IPS-11a (cell line): ENCODE measurements around the gene TTI1.

Experiments
- H3K4me3 ChIP-seq: one replicate; pipeline ENCODE4 v1.5.1; 2013; ENCODE audit warnings: low read depth, low read length, control low read depth

Gene TTI1

DNA sequence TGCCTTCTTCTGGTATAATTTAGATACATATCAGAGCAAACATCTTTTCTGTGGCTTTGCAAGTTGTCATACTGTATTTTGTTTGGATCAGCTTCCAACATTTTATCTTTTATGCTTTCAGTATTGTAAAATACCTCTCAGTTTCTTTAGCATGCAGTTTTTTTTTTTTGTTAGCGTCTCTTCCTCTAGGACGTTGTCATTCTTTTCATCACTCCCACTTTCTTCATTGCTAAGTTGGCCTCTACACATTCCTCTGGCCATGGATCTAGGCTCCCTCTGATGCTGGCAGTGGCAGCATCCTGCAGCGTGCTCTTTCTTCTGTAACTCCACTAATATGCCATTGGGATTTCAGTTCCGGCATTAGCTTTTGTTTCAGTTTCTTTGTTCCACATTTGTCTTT lies 22.0 kb upstream of the TTI1 start:
- H3K4me3 ChIP-seq, result no peak overlapping the region

DNA sequence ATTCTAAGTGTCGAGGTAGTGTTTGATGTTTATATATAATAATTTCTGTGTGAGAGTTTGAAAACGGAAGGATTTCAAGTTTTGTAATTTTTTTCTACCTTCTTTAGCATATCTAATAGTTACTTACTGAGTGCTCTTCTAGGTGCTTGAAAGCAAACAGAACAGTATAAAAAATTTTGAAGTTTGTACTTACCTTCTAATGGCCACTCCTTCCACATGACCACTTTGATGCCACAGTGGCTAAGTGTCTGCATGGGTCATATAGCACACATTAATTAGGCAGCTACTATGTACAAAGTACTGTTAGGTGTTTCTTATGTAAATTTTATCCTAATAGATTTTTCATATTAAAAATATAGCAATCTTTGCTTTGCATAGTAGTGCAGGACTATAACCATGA lies 21.4 kb upstream of the TTI1 start:
- no peak overlapping the region for H3K4me3 ChIP-seq

DNA sequence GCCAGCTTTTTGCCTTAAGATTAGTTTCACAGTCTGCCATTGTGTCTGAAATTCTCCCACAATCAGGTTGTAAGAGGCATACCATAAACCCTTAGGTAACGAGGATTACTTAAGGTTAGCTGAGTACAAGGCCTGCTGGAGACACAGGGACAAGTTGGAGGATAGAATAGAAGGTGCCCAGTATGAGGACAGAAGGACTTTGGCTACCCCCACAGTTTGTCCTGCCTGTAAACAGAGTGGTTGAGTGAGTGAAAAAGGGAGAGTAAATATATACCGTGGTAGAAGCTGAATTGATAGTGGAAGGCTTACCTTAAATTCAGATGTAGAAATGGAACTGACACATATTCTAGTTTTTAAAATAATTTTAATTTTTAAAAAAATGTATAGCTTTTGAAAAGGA lies 19.6 kb upstream of the TTI1 start:
- no peak overlapping the region for H3K4me3 ChIP-seq

DNA sequence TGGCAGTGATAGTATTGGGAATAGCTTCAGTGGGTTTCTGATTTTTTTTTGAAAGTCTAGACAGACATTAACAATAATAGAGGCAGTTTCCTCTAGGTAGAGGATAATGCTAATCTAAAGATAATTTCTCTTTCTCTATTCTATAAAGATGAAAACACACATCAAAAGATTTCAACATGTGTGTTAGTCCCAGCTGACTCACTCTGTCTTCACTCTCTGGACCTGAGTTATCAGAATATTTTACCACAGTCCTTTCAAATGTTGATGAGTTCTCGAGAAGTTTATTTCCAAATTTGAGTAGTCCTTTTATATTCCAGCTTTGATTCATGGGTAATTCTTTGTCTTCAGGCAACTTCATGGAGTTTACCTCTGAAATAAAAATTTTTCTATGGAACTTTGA lies 17.4 kb upstream of the TTI1 start:
- no peak overlapping the region for H3K4me3 ChIP-seq

DNA sequence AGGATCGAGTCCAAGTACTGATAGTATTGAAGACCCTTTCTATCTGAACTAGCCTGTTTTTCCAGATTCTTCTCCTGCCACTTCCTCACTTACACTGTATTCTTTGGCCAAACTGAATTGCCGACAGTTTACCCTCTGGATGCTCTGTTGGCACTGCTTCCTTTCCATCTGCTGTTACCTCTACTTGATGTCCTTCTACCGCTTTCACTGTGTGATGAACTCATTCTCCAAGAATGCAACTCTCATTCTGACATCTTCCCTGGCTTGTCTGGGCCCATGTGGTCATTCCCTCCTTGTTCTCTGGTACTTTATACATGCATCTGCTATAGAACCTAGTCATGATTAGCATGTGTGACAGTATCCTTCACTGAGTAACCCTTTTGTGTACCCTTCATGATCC lies 16.5 kb upstream of the TTI1 start:
- no peak overlapping the region for H3K4me3 ChIP-seq

DNA sequence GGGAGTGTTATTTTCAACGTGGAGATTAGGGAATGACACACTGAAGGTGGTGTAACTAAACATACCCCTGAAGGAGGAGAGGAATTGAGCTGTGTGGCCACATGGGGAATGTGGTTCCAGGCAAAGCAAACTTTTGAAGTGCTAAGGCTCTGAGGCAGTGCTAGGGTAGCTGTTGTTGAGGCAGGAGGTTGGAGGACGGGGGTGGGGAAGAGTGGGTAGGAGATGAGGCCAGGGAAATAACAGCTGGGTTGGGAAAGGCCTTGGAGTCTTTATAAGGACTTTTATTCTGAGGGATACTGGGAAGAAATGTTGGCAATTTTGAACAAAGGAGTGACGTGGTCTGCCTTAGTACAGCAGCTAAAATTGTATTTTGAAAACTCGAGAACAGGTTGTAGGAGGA lies 13.3 kb upstream of the TTI1 start:
- no peak overlapping the region for H3K4me3 ChIP-seq

DNA sequence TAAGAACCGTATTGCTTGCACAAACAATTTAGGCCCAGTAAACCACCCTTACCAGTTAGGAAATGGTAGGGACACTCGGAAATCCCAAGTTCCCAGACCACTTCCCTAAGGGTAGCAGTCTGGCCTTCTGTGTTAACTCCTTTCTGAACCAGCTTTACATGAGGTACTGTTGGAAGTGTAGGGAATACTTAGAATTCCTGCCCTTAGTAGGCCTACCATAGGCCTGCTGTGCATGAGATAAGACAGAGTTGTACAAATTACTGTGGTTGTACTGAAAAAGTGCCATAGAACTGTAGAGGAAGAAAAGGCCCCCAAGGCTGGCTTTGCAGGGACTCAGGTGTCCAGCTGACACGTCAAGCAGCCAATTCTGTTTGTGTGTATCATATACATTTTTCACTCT lies 11.4 kb upstream of the TTI1 start:
- no peak overlapping the region for H3K4me3 ChIP-seq

DNA sequence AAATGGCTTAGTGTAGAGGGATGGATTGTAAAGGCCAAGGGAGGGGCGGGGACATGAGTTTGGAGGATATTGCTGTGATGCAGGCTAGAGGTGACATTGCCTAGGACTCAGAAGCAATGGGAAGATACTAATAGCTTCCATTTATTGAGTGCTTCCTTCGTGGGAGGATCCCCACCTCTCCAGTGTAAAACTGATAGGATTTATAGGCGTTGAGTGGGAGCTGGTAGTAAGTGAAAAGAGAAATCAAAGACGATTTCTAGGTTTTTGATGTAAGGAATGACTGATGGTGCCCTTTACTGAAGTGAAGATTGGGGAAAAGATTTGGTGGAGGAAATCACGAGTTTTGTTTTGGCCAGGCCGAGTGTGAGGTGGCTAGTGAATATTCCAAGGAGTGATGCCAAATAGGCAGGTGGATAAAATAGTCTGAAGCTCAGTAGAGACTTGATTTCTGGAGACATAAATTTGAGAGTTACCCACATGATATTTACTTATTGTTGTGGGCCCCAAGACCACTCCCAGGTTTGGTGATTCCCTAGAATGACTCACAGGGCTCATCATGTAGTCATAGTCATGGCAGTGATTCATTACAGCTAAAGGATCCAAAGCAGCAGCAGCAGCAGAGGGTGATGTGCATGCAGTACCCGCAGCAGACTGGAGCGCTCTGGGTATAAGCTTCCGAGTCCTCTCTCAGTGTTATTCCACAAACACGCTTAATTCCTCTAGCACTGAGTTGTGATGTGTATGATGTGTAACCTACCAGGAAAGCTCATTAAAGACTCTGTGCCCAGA lies 10.4 kb upstream of the TTI1 start:
- H3K4me3 ChIP-seq, result no peak overlapping the region

DNA sequence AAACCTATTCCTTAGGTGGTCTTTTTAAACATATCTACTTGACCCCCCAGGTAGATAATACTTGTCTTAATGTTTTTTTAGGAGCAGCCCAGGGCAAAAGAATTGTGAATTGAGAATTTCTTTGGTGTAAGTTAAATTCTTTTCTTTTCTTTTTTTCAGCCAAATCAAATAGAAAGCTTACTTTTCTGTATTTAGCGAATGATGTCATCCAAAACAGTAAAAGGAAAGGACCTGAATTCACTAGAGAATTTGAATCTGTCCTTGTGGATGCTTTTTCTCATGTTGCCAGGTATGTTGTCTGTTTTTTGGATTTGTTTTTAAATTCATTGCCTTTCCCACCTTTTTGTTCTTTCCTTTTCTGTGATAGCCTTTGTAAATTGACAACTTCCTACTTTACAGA lies 7.0 kb upstream of the TTI1 start:
- no peak overlapping the region for H3K4me3 ChIP-seq

DNA sequence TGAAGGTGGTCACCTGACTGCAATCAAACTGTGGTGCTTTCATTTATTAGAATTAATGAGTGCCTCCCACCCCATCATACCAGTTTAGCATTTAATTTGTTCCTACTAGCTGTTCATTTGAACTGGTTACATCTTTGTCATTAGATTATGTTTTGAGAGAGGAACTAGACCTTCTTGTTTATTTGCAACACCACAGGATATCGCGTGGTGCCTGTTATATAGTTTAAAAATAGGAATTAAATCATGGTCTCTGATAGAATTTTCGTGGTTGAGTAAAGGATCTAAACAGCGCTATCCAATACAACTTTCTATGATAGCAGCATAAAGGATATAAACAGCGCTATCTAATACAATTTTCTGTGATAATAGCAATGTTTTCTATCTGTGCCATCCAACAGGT lies 3.1 kb upstream of the TTI1 start:
- H3K4me3 ChIP-seq, result no peak overlapping the region

DNA sequence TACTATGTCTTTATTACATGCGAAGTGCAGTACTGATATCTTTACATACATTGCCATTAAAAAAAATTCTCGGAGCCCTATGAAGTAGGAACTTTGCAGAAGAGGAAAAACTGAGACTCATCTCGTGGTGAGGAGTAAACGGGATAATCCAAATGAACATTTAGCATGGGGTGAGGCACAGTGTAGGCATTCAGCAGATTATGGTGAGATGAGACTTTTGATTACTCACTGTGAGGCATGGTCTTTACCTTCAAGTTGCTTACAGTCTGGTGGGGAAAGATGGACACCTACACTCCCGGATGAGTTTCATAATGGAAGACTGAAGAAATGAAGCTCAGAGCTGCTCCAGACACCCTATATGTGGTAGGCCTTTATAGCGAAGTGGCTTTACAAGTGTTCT lies 1.7 kb upstream of the TTI1 start:
- H3K4me3 ChIP-seq, result peak overlapping the region; percentile 98

DNA sequence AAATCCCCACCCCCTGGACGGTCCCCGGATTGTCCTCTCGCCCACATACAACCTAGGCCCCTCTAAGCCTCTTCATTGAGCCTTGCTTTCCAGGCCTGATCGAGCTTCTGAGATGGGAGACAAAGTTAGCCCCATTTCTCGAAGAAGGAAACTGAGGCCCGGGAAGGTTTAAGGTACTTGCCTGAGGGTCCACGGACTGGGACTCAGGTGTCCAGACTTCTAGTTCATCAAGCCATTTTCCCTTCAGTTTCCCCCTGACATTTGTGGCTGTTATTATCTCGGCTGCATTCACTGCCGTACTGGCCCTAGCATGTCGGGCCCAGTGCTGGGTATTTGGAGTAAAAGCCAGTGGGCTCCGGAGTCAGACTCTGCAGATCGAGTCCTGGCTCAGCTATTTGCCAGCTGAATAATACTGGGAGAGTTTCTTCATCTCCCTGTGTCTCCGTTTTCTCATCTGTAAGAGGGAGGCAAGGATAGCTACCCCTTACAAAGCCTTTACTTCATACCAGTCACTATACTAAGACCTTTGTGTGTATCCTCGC lies 923 bp upstream of the TTI1 start:
- H3K4me3 ChIP-seq, result peak overlapping the region; percentile 98

DNA sequence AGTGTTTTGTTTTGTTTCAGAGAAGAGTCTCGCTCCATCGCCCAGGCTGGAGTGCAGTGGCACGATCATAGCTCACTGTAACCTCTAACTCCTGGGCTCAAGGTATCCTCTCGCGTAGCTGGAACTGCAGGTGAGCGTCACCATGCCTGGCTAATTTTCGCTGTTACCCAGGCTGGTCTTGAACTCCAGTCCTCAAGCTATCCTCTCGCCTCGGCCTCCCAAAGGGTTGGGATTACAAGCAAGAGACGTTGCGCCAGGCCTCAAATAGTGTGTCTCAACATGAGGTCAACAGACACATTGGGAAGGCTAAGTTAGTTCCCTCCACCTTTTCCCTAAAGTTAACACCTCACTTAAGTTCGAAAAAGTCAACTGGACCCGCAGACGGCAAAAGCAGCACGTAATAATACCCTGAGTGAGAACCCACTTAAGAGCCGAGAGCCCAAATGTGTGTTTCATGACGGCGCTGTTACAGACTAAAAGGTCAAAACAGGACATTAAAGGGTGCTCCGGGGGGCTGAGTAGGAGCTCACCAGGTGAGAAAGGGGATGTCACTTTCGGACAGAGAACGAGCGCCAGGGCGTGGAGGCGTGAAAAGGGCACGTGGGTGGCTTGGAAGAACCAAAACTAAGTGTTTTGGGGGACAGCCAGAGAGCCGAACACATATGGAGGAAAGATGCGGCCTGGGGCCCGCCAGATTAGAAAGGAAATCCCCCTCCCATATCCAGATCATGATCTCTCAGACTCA lies 499 bp downstream of the TTI1 start:
- H3K4me3 ChIP-seq, result peak overlapping the region; percentile 98

DNA sequence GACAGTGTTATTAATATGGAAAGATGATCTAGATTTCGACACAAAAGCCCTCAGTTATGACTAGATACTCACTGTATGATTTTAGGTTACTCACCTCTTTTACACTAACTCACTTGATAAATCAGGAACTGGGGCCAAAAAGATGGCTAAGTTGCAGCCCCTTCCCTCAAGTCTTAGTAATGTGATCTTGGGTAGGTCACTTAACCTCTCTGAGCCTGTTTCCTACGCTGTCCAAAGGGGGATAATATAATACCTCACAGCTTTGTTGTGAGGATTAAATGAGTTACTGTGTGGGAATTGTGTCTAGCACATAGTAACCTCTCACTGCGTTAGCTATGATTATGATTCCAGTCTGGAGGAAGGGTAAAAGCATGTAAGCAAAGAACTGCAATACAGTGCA lies 1.3 kb downstream of the TTI1 start:
- no peak overlapping the region for H3K4me3 ChIP-seq

DNA sequence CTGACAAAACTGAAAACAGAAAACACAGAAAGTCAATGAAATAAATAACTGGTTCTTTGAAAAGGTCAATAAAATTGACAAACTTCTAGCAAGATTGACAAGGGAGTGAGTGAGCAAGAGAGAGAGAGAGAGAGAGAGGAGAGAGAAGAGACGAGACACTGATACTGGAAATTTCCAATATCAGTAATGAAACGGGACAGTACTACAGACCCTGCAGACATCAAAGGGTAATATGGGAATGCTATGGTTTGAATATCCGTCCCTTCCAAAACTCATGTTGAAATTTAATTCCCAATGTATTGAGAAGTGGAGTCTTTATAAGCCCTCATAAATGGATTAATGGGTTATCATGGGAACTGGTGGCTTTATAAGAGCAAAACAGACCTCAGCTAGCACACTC lies 3.8 kb downstream of the TTI1 start:
- no peak overlapping the region for H3K4me3 ChIP-seq

DNA sequence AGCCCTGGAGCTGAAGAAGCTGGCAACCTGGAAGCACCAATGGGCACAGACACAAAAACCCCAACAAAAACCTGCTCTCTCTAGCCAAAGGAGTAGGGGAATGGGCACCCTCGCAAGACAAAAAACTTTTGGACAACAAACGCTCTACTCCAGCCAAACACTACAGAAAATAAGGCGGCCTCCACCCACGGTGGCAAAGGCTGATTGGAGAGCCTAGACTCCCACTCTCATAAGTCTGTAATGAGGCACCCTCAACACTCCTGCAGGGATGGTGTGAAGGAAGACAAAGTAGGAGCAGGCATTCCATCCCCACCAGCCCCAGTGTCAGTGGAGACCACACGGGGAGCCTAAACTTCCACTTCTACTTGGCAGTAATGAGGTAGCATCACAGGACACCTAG lies 8.8 kb downstream of the TTI1 start:
- H3K4me3 ChIP-seq, result no peak overlapping the region

DNA sequence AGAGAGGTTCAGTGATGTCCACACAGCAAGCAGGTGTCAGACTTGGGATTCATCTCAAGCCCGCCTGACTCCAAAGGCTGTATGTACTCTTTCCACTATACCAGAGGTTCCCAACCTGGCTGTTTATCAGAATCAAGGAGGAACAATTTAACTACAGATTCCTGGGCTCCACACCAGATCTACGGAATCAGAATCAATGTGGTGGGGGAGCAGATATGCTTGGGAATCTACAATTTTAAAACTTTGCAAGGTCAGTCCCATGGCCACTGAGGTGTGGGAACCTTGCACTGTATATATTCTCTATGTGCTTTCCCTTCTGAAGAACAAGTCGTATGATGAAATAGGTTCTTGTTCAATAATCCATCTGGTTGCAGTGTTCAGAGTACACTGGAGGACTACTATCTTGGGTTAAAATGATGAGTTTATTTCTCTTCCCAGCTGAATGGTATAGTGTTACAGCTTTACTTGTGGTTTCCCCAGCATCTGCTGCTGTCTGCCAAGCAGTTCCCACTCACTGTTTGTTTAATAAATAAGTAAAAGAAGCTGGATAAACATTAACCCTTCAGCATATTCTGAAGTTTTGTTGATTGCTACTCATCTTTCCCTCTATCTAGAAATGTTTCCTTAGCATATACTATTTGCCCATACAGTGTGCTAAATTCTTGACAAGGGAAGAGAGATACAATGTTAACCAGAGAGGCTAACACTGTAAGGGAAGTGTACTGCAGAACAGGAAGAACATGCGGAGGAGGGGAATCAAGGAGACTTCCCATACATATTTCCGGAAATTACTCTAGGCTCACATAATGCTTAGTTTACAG lies 9.9 kb downstream of the TTI1 start:
- no peak overlapping the region for H3K4me3 ChIP-seq

DNA sequence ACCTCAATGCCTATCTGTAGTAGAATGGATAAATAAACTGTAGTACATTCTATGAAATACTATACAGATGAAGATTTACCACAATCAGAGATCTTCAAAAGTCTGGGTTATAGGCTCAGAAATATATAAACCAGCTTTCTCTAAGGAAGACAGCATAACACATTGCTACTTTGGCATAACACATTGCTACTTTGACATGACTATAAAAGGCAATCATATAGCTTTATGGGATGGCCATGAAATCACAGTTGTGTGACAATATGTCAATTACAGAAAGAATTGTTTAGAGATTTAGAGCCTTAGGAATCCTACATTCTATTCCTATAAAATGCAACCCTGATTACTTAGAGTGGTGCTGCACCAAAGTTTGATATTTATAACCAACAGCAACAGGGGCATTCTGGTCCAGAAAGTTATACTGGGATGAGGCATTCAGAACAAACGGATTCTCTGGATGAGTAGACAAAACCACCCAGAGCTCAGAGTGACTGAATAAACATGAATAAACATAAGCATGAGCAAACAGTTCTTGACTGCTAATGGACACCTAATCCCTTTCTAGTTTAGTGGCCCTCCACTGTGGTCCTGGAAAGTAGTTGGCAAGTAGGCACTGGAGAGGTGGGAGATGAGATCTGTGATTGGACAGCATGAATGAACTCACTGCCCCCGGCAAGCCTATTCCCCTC lies 12.0 kb downstream of the TTI1 start:
- H3K4me3 ChIP-seq, result no peak overlapping the region

DNA sequence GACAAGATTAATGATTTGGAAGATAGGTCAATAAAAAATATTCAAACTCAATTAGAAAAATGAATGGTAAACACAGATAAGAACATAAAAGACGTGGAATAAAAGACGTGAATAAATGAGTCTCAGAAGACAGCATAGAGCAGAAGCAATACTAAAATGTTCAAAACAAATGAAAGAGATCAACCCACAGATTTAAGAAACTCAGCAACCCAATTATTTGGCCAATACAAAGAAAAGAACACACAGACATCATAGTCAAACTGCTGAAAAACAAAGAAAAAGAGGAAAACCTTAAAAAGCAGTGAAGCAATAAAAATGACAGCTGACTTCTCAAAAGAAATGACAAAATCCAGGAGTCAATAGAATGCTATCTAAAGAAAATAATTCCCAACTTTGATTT lies 14.9 kb downstream of the TTI1 start:
- no peak overlapping the region for H3K4me3 ChIP-seq

DNA sequence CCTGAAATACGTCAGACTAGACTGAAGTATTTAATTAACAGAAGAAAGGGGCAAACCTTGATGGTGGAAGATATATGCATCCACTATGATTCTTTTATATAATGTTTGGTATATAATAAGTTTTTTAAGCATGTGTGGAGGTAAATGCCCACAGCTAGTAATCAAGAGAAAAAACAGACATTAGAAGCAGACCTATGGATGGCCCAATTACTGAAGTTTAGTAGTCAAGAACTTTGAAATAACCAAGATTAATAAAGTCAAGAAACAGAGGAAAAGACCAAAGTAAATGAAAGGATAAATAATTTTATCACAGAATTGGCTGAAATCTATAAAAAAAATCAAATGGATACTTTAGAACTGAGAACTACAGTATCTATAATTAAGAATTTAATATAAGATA lies 15.3 kb downstream of the TTI1 start:
- no peak overlapping the region for H3K4me3 ChIP-seq

DNA sequence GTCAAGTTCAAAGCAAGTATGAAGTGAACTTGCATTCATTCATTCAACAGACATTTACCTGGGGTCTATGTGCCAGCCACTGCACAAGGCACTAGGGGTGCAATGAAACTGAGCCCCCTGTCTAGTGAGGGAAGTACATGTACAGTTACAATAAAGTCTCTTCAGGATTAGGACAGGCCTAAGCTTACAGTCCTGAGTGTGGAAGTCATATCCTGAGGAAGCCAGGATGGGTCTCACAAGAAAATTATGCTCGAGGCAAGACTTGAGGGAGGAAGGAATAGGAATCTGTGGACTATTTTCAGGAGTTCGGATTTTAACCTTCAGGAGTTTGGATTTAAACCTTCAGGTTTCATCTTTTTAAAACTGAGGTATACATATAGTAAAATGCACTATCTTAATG lies 19.4 kb downstream of the TTI1 start:
- H3K4me3 ChIP-seq, result no peak overlapping the region
